GM12878 (cell line): ENCODE results near the gene TARDBP.

Experiments
- ESRRA ChIP-seq: IDR thresholded peaks from 2 replicates; pipeline ENCODE4 v1.6.1; 2012; ENCODE audit warnings: mild to moderate bottlenecking, low read length, improper control_type of control experiment
- GABPA ChIP-seq: IDR thresholded peaks from 2 replicates; pipeline ENCODE4 v1.6.1; 2014; ENCODE audit warnings: antibody characterized with exemption, low read depth, mild to moderate bottlenecking, inconsistent platforms
- KDM1A ChIP-seq: fragments of 200-600 bp; sonication (generic); IDR thresholded peaks from 2 replicates; pipeline ENCODE4 v1.6.1; 2016; ENCODE audit warnings: borderline replicate concordance
- MLLT1 ChIP-seq: fragments of 450-650 bp; IDR thresholded peaks from 2 replicates; pipeline ENCODE4 v1.6.1; 2016; ENCODE audit warnings: mild to moderate bottlenecking
- POLR2AphosphoS5 ChIP-seq: IDR thresholded peaks from 2 replicates; pipeline ENCODE4 v1.6.1; 2011; ENCODE audit warnings: mild to moderate bottlenecking, low read length, inconsistent platforms
- TF ChIP-seq, protein P1 (sequence below): IDR thresholded peaks from 2 replicates; pipeline ENCODE4 v1.6.1; 2012; ENCODE audit warnings: low read depth, low read length, improper control_type of control experiment

DNA sequence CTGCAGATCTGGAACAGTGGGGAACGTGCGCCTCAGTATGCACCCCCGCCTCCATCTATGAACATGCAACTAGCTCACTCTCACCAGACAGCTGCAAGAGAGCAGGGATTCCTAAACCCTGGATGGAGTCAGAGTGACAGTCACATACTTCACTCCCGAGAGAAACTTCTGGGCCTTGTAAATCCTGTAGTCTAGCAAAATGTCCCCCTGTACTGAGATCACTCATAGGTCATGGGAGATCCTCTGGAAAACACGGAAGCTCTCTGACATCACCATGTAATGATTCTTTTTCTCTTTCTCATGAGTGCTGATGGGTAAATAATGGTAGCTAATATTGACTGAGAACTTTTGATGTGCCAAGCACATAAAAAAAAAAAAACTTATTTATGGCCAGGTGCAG, 23.4 kb upstream of the TARDBP start:
- TF ChIP-seq MLLT1 = no peak
- TF ChIP-seq ESRRA = no peak
- no peak for TF ChIP-seq POLR2AphosphoS5
- no peak for TF ChIP-seq KDM1A
- TF ChIP-seq, protein P1, sequence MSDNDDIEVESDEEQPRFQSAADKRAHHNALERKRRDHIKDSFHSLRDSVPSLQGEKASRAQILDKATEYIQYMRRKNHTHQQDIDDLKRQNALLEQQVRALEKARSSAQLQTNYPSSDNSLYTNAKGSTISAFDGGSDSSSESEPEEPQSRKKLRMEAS = no peak
- TF ChIP-seq GABPA = no peak
